Activated CD4-positive, alpha-beta T cell treated with anti-CD3 and anti-CD28 coated beads, Interleukin-2, amount 50 U/mL, for 4 hours (primary cell): ENCODE results near the gene RCCD1.

Source experiments
- DNase-seq, 2 experiments: peaks; one replicate each; pipeline ENCODE4 v3.0.0-alpha.2; 2020

Gene RCCD1

DNA sequence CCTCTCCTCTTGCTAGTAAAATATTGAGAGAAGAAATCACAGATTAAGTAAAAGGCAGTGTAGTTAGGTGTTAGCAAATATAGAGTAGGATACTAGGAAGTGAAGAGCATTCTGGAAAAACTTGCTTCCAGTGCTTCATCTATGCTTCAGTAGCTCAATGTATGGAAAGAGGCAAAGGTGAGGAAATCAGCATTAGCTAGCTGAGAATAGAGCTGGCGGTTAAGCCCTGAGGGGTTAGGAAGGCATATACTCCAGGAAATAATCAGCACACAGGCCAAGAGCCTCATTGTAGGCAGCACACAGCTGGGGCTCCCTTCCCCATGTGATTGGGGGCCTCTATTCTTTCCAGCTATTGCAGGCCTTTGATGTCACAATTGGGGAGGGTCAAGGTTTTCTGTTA is 13.8 kb downstream of the RCCD1 start:
- no peak for DNase-seq

DNA sequence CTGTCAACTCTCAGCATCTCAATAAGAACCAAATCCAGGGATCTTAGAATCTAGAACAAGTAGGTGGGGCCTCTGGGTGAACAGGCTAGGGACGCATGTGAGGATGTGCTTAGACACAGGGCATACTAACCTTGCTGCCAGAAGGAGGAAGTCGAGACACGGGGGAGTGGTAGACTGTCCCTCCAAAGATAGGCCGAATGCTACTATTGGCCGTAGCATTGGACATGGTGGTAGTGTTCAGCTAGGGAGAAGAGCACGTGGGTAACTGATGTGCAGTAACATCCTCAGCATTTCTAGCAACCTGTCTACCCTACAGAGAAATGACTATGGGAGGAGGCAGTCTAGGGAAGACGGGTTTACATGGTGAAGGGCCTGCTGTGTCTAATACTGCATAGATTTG is 15.6 kb downstream of the RCCD1 start:
- DNase-seq: no peak

DNA sequence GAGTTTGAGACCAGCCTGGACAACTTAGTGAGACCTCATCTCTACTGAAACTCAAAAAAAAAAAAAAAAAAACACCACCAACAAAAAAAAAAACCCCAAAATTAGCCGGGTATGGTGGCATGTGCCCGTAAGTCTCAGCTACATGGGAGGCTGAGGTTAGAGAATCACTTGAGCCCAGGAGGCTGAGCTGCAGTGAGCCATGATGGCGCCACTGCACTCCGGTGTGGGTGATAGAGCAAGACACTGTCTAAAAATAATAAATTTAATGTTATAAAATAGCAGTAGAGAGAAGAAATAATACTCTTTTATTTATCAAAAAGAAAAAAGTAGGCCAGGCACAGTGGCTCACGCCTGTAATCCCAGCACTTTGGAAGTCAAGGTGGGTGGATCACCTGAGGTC is 17.4 kb downstream of the RCCD1 start:
- no peak for DNase-seq

DNA sequence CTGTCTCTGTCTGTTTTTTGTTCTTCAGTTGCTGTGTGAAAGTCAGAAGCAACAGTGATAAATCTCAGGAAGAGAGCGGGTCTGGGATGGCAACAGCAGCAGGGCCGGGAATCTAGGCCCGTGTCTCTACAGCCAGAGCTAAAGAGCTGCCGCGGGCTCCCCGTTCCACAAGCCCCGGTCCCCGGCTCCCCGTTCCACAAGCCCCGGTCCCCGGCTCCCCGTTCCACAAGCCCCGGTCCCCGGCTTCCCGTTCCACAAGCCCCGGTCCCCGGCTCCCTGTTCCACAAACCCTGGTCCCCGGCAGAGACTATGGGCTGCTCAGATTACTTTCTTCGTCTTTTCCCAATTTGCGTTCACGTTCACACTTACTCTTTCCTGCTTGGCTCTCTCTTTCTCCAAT is 19.5 kb downstream of the RCCD1 start:
- DNase-seq: no peak

DNA sequence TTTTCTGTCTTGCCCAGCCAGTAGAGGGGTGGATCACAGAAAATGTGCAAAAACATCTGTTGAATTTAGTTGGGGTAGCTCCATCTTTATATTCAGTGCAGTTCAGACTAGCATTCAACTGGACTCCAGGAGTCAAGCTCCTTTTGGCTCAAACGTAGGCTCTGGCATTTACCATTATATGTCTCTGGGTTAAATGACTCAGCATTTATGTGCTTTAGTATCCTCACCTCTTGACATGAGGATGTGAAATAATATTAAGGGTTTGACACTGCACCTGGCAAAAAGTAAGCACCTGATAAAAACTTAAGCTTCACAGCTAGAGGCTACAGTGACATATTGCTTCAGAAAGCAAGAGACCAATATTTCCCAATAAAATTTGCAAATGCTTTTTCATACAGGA is 24.9 kb downstream of the RCCD1 start:
- no peak for DNase-seq

DNA sequence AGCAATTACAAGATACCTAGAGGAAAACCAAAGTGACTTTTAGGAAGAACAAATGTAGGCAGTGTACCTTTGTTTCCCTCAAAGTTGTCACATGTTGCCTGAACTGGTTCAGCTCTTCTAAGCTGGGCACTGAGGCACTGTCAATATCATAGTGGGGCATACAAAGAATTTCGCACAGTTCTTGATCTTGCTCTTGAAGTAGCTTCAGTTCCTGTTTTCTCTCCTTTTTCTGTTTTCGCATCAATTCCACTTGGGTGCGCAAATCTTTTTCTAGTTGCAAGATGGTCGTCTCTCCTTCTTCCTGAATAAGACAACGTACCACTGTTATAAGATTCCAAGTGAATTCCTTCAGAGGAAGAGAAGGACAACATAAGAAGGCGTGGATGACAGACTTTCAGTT is 27.0 kb downstream of the RCCD1 start:
- no peak for DNase-seq

DNA sequence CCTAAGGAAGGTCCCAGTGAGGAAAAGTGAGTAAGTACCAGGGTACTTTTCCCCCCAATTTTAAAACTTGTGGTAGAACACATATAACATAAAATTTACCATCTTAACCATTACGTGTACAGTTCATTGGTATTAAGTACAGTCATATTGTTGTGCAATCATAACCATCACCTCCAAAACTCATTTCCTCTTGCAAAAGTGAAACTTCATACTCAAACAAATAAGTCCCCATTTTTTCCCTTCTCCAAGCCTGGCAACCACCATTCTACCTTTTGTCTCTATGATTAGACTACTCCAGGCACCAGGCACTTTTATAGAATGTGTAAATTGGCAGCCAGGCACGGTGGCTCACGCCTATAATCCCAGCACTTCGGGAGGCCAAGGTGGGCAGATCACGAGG is 27.5 kb downstream of the RCCD1 start:
- DNase-seq: no peak

DNA sequence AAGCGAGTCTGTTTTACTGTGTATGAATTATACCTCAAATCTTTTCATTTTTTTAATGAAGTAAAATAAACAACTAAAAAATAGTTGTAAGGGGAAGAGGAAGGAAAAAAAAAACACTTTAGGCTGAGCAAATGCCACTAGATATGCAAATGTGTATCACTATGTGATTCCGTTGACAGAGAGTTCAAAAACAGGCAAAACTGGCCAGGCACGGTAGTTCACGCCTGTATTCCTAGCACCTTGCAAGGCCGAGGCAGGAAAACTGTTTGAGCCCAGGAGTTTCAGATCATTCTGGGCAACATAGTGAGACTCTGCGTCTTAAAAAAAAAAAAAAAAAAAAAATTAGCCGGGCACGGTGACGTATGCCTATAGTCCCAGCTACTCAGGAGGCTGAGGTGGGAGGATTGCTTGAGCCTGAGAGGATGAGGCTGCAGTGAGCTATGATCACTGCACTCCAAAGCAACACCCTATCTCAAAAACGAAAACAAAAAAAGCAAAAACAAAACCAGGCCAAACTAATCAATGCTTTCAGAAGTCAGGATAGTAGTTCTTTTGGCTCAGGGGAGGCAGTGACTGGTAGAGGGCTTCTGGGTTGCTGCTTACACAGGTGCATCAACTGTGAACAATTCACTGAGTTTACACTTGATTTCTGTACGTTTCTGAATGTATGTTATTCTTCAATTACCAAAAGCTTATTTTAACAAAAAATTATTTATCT is 32.3 kb downstream of the RCCD1 start:
- no peak for DNase-seq

DNA sequence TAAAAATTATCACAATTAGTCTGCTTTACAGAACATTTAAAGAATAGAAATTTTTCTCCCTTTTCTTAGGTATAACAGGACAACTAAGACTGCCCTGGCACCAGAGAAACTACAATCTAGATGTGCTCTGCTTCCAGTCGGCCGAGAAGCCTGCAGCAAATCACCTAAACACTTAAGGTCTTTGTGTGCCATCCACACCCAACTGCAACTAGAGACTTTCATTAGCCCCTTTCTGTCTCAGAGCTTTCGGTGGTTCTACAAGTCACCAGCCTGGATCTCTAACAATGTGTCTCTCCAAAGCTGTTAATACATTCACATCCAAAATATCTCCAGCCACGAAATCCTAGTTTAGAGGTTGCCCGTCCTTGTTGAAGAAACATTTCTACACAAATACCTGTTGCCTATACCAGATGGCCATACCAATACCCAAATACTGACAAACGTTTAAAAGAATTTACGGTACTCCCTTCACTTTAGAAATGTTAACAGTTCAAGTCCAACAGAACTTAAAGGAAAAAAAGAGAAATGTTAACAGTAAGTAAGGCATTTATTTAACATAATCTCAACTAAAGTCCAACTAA is 33.0 kb downstream of the RCCD1 start:
- no peak for DNase-seq

DNA sequence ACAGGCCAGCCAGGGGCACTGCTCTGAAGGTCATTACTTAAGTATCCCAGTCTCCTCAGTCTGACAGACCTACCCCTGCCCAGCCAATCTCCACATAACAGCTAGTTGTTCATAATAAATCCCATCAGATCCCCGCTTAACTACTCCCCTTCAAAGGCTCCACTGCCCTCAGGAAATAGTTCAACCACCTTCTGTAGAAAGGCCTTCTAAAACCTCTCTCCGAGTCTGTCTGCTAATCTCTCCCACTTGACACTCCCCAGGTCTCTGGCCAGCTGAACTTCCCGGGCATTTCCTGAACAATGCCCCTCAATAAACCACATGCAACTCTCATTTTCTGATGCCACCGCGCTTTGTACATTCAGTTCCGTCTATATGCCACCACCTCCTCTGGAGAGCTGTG is 33.6 kb downstream of the RCCD1 start:
- DNase-seq: no peak

DNA sequence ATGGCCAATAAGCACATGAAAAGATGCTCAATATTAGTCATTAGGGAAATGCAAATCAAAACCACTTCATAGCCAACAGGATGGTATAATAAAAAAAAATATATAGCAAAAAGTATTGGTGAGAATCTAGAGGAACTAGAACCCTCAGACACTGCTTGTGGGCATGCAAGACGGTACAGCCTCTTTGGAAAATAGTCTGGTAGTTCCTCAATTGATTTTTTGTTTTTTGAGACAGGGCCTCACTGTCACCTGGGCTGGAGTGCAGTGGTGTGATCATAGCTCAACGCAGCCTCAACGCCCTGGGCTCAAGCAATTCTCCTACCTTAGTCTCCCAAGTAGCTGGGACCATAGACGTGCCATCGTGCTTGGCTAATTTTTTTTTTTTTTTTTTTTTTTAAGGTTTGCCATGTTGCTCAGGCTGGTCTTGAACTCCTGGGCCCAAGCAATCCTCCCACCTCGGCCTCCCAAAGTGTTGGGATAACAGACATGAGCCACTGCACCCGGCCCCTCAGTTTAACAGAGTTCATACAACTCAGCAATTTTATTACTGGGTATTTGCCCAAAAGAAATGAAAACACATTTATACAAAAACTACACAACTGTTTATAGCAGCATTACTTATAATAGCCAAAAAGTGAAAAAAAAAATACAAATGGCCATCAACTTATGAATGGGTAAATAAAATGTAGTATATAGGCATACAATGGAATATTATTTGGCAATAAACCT is 34.5 kb downstream of the RCCD1 start:
- no peak for DNase-seq

DNA sequence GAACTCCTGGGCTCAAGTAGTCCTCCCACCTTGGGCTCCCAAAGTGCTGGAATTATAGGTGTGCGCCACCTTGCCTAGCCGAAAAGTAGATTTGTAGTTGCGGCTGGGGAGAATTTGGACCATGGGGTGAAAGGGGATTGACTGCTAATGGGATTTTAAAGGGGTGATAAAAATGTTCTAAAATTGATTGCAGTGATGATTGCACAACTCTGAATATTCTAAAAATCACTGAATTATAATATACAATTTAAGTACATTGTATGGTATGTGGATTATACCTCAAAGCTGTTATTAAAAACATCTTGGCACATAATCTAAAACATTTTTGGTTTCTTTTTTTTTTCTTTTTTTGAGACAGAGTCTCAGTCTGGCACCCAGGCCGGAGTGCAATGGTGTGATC is 35.8 kb downstream of the RCCD1 start:
- DNase-seq: no peak

DNA sequence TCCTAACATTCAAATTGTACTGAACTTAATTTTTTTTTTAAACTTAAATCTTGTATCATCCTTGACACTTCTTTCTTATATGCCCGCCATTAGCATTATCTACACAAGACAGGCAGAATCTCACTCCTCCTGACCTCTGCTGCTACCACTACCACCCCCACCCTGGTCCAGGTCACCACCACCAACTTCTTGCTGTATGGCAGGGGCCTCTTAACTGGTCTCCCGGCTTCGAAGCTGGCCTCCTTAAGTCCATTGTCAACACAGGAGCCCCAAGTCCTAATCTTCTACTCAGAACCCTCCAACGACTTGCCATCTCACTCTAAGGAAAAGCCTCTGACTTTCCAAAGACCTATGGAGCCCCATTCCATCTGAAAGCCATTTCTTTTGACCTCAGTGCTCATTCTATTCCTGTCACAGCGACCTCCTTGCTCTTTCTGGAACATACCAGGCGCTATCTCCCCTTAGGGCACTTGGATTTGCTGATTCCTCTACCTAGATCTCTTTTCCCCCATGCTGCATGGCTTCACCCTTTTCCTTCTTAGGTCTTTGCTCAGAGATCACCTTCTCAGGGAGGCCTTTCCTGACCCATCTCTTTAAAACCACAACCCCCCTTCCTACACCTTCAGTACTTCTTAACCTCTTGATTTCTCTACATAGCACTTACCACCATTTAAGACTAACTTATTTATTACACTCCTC is 37.1 kb downstream of the RCCD1 start:
- DNase-seq: no peak

DNA sequence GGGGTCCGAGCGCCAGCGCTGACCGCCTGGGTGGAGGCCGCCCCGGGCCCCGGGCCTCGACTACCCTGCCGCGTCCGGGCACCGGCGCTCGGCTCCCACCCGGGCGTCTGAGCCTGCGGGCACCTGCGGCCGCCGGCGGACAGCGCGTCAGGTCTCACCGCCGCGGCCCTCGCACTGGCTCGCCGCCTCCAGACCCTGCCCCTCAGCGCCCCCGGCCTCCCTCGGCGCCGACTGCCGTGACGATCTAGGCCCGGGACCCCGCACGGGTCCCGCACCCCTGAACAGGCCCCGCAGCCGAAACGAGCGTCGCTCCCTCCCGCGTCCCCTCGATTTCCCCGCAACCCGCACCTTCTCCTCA is 39.4 kb downstream of the RCCD1 start:
- DNase-seq: no peak

DNA sequence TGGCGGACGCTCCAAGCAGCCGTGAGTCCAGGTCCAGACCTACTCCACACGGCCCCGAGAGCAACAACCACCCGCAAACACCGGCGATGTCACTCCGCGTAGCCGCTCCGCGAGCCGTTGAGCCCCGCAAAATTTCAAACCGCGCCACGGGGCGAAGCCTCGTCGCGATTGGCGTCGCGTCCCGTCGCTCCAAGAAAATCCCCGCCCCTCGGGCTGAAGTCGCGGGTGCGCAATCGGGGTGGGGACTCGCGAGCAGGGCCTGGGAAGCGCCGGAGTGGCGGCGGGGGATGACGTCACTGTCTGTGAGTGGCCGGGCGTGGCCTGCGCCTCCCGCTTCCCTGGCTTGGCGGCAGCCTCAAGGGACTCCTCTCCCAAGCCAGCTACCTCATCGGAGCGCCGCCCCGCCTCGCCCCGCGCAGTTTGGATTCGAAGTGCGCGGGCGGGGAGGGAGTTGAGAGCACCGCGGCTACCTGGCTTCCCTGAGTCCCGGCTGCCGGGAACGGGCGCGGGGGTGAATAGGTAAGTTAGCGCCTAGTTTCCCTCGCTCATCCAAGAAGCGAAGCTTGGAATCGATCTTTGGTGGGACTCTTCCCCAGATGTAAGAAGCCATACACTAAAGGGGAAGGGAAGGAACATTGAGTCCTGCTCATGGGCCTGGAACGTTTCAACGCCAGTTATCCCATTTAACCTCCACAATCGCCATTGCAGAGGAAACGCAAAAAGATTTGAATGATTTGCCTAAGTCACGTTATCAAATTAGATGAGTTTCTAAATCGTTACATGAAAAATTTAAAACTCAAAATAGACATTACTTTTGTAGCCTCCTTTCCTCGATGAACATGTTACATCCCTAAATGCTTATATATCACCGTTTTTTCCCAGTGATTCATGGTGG is 40.0 kb downstream of the RCCD1 start, which contains the start of gene PRC1:
PRC1 (minus strand) TSS at position 119 of the 895 bp plus-strand sequence; CDS start at position 1, 118 bp downstream.
- DNase-seq: peak; percentile 95 to 96

DNA sequence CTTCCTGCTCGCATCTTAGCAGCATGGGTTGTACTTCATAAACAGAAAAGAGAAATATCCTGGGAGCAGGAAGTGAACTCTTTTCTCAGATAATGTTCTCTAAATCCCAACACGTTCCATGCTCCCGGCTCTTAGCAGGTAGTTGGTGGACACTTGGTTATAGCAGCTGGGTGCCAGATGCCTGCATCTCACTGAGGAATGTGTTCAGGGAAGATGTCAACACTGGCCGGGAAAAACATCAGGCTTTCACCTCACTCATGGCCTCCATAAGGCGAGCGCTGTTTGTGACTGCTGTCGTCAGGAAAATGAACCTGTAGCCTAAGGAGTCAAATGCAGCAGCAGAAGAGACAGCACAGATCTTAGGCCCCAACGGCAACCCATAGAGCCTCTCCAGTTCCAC is 44.1 kb downstream of the RCCD1 start:
- no peak for DNase-seq

DNA sequence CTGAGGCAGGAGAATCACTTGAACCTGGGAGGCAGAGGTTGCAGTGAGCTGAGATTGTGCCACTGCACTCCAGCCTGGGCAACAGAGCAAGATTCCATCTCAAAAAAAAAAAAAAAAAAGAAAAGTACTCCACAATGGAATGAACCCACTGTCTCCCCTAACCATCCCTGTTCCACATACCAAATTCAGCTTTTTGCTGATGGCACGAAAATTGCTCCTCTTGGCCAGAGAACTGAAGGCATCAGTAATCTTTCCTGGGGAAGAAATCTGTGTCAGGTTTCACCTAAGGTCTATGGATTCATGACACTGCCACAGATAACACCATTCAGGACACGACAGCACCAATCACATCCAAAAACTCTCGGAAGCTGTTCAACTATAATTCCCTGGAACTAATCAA is 46.5 kb downstream of the RCCD1 start:
- no peak for DNase-seq

DNA sequence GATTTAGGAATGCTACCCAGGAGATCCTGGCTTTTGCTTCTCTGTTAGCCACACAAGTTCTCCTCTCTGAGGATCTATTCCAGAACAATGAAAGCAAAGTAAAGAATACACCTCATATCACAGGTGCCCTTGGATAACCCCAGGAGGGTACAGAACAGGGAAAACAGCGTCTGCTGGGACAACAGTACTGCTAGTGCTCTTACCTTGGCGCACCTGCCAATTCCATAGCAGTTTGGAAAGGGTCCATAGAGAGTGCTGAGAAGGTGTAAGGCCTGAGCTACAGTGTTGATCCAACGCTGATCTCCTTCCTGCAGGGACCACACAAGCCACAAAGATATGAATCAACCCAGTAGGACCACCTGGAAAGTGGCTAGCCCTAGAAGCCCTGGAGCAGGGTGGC is 52.6 kb downstream of the RCCD1 start:
- no peak for DNase-seq
